HCT116 (cell line): Measurements from ENCODE around the gene KLHL6.

Experiments
- EGR1 ChIP-seq: IDR thresholded peaks from 2 replicates; pipeline ENCODE4 v1.6.1; 2012; ENCODE audit warnings: low read depth
- EZH2 ChIP-seq: fragments of 200-600 bp; sonication (generic); IDR thresholded peaks from 2 replicates; pipeline ENCODE4 v1.6.1; 2017; ENCODE audit warnings: antibody characterized with exemption, mixed run types
- EZH2phosphoT487 ChIP-seq: fragments of 200-600 bp; IDR thresholded peaks from 2 replicates; pipeline ENCODE4 v1.6.1; 2018; ENCODE audit warnings: antibody characterized with exemption, borderline replicate concordance
- POLR2A ChIP-seq: IDR thresholded peaks from 2 replicates; pipeline ENCODE4 v1.7.0; 2011; ENCODE audit warnings: borderline replicate concordance; ENCODE audit not compliant: insufficient read depth, insufficient read length; ENCODE audit errors: extremely low read depth
- POLR2AphosphoS5 ChIP-seq: IDR thresholded peaks from 2 replicates; pipeline ENCODE4 v1.6.1; 2011; ENCODE audit warnings: mild to moderate bottlenecking, low read depth, low read length, moderate library complexity
- SIN3A ChIP-seq: IDR thresholded peaks from 2 replicates; pipeline ENCODE4 v1.6.1; 2012; ENCODE audit warnings: low read depth
- YY1 ChIP-seq: IDR thresholded peaks from 2 replicates; pipeline ENCODE4 v1.6.1; 2011; ENCODE audit warnings: low read length, low read depth, moderate library complexity, mild to moderate bottlenecking; ENCODE audit not compliant: insufficient replicate concordance; ENCODE audit errors: extremely low read depth
- ZNF274 ChIP-seq: fragments of 200-500 bp; sonication (Bioruptor generic); IDR thresholded peaks from 2 replicates; pipeline ENCODE4 v1.6.1; 2014; ENCODE audit warnings: mild to moderate bottlenecking, low read depth, low read length, inconsistent platforms
- TF ChIP-seq, protein P1 (sequence below), 3 experiments: fragments of 200-600 bp in 1 of 3; sonication (generic) in 1 of 3; IDR thresholded peaks in 2 of 3; conservative IDR thresholded peaks in 1 of 3; 2 replicates each; pipeline ENCODE4 v1.5.1; 2012 to 2017; ENCODE audit warnings: low read depth in 2 of 3, low read length in 2 of 3, antibody characterized with exemption in 1 of 3, borderline replicate concordance in 1 of 3, control low read depth in 1 of 3, mild to moderate bottlenecking in 1 of 3, mixed read lengths in 1 of 3, mixed run types in 1 of 3, moderate library complexity in 1 of 3; ENCODE audit not compliant: insufficient read depth in 1 of 3
- TF ChIP-seq, protein P2 (sequence below): IDR thresholded peaks from 2 replicates; pipeline ENCODE4 v1.6.1; 2012; ENCODE audit warnings: low read depth
- TF ChIP-seq, protein P3 (sequence below): IDR thresholded peaks from 2 replicates; pipeline ENCODE4 v1.6.1; 2012

DNA sequence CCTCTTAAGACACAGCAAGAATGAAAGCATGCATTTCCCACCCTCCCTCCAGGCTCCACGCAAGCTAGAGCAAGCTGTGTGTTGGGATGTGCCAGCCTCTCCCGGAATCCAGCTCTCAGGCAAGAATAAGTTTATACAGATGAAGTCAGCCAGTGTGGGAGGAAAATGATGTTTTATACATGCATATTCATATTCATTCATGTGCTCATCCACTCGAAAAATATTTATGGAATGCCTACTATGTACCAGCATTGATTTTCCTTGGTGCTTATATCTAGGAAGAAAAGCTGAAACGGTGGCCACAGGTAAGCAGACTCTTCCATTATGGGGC, 62.7 kb downstream of the KLHL6 start:
- TF ChIP-seq, protein P1, sequence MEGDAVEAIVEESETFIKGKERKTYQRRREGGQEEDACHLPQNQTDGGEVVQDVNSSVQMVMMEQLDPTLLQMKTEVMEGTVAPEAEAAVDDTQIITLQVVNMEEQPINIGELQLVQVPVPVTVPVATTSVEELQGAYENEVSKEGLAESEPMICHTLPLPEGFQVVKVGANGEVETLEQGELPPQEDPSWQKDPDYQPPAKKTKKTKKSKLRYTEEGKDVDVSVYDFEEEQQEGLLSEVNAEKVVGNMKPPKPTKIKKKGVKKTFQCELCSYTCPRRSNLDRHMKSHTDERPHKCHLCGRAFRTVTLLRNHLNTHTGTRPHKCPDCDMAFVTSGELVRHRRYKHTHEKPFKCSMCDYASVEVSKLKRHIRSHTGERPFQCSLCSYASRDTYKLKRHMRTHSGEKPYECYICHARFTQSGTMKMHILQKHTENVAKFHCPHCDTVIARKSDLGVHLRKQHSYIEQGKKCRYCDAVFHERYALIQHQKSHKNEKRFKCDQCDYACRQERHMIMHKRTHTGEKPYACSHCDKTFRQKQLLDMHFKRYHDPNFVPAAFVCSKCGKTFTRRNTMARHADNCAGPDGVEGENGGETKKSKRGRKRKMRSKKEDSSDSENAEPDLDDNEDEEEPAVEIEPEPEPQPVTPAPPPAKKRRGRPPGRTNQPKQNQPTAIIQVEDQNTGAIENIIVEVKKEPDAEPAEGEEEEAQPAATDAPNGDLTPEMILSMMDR (IDR thresholded peaks at IDR 0.05 in 2 of 3, conservative IDR thresholded peaks at IDR 0.05 in 1 of 3; ENCODE audit: borderline replicate concordance in 1 of 3, insufficient read depth in 1 of 3, low read depth in 2 of 3, low read length in 2 of 3): no peak
- no peak for TF ChIP-seq SIN3A
- TF ChIP-seq POLR2AphosphoS5: no peak
- TF ChIP-seq POLR2A: no peak
- TF ChIP-seq ZNF274: no peak
- no peak for TF ChIP-seq EZH2
- TF ChIP-seq, protein P2, sequence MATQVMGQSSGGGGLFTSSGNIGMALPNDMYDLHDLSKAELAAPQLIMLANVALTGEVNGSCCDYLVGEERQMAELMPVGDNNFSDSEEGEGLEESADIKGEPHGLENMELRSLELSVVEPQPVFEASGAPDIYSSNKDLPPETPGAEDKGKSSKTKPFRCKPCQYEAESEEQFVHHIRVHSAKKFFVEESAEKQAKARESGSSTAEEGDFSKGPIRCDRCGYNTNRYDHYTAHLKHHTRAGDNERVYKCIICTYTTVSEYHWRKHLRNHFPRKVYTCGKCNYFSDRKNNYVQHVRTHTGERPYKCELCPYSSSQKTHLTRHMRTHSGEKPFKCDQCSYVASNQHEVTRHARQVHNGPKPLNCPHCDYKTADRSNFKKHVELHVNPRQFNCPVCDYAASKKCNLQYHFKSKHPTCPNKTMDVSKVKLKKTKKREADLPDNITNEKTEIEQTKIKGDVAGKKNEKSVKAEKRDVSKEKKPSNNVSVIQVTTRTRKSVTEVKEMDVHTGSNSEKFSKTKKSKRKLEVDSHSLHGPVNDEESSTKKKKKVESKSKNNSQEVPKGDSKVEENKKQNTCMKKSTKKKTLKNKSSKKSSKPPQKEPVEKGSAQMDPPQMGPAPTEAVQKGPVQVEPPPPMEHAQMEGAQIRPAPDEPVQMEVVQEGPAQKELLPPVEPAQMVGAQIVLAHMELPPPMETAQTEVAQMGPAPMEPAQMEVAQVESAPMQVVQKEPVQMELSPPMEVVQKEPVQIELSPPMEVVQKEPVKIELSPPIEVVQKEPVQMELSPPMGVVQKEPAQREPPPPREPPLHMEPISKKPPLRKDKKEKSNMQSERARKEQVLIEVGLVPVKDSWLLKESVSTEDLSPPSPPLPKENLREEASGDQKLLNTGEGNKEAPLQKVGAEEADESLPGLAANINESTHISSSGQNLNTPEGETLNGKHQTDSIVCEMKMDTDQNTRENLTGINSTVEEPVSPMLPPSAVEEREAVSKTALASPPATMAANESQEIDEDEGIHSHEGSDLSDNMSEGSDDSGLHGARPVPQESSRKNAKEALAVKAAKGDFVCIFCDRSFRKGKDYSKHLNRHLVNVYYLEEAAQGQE: no peak
- TF ChIP-seq EZH2phosphoT487: no peak
- TF ChIP-seq EGR1: no peak
- TF ChIP-seq YY1: no peak
- TF ChIP-seq, protein P3, sequence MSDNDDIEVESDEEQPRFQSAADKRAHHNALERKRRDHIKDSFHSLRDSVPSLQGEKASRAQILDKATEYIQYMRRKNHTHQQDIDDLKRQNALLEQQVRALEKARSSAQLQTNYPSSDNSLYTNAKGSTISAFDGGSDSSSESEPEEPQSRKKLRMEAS: no peak
